NCI-H526 (cell line): Measurements from ENCODE around the gene MYO1H.
"Not testable (repeated sequence)": the region's sequence is repeated elsewhere in the genome, so short reads cannot be mapped to it uniquely, and the experiment has no call there.

ENCODE experiments used
- DNase-seq, 2 experiments: peaks; one replicate each; lab custom pipeline; 2025; lab: John Stamatoyannopoulos, UW

MYO1H gene

GRCh38 chr12:109473006-109473405 is 125.3 kb downstream of the MYO1H start:
- DNase-seq = no peak

- DNase-seq = not testable (repeated sequence)
Observed at GRCh38 chr12:109473526-109474270, 126.0 kb downstream of the MYO1H start.

GRCh38 chr12:109475121-109475520 is 127.4 kb downstream of the MYO1H start:
- no peak for DNase-seq

GRCh38 chr12:109475993-109476806 is 128.5 kb downstream of the MYO1H start:
- peak in 1 of 2 experiments; percentile 28 for DNase-seq

GRCh38 chr12:109476807-109477184 is 129.1 kb downstream of the MYO1H start:
- DNase-seq = peak in 1 of 2 experiments; percentile 60

- DNase-seq = peak; percentile 71 to 90
Observed at GRCh38 chr12:109477185-109477962, 129.7 kb downstream of the MYO1H start, which contains the start of the genes KCTD10 and UBE3B. Gene KCTD10, minus strand, starts transcription at chr12:109477300. Its CDS starts 38 bp downstream, at chr12:109477262. Gene UBE3B, plus strand, starts transcription at chr12:109477634. Its CDS starts 5,918 bp downstream, at chr12:109483552.

GRCh38 chr12:109477963-109478315 is 130.2 kb downstream of the MYO1H start:
- DNase-seq = no peak

GRCh38 chr12:109479761-109480160 is 132.1 kb downstream of the MYO1H start:
- no peak for DNase-seq

GRCh38 chr12:109480356-109480755 is 132.7 kb downstream of the MYO1H start:
- no peak for DNase-seq

GRCh38 chr12:109481863-109482262 is 134.2 kb downstream of the MYO1H start:
- DNase-seq = no peak

GRCh38 chr12:109482491-109482890 is 134.8 kb downstream of the MYO1H start:
- DNase-seq = no peak

- DNase-seq = no peak
Observed at GRCh38 chr12:109482894-109483293, 135.2 kb downstream of the MYO1H start.

- no peak for DNase-seq
Observed at GRCh38 chr12:109483346-109483745, 135.6 kb downstream of the MYO1H start.

- DNase-seq = no peak
Observed at GRCh38 chr12:109485201-109485600, 137.5 kb downstream of the MYO1H start.

- DNase-seq = no peak
Observed at GRCh38 chr12:109487181-109488050, 139.7 kb downstream of the MYO1H start.

GRCh38 chr12:109488051-109488665 is 140.5 kb downstream of the MYO1H start:
- no peak for DNase-seq

GRCh38 chr12:109489016-109489954 is 141.6 kb downstream of the MYO1H start:
- DNase-seq = peak in 1 of 2 experiments; percentile 19

- no peak for DNase-seq
Observed at GRCh38 chr12:109489955-109490565, 142.4 kb downstream of the MYO1H start.

GRCh38 chr12:109491671-109492070 is 144.0 kb downstream of the MYO1H start:
- DNase-seq = no peak
